Lower lobe of right lung (tissue), 2 donors: ENCODE measurements around the gene SLC1A4. TPM values are rescaled to one million over a fixed set of nuclear protein-coding genes. Genes with fewer than 3 reads are reported as not detected.

Experiments used
- ATAC-seq, 2 donors: fragments of 200-7000 bp; cut with Tn5 transposase; one replicate each; pipeline ENCODE4 v1.9.1; 2020 to 2022; ENCODE audit warnings: mild to moderate bottlenecking in 2 of 2, moderate library complexity in 2 of 2
- DNase-seq: peaks from one replicate; pipeline ENCODE4 v3.0.0-alpha.2; 2020
- H3K27ac ChIP-seq: fragments of 200-600 bp; one replicate; pipeline ENCODE4 v1.8.0; 2022
- H3K27me3 ChIP-seq: fragments of 200-600 bp; one replicate; pipeline ENCODE4 v1.8.0; 2022; ENCODE audit warnings: low read depth
- H3K36me3 ChIP-seq: fragments of 200-600 bp; one replicate; pipeline ENCODE4 v1.8.0; 2022; ENCODE audit warnings: mild to moderate bottlenecking
- H3K4me1 ChIP-seq: fragments of 200-600 bp; one replicate; pipeline ENCODE4 v1.8.0; 2022
- H3K4me3 ChIP-seq: fragments of 200-600 bp; one replicate; pipeline ENCODE4 v1.8.0; 2022; ENCODE audit warnings: mild to moderate bottlenecking
- H3K9me3 ChIP-seq: fragments of 200-600 bp; one replicate; pipeline ENCODE4 v1.8.0; 2022
- CTCF ChIP-seq: fragments of 200-600 bp; IDR thresholded peaks from one replicate; pipeline ENCODE4 v1.8.0; 2022; ENCODE audit warnings: antibody characterized with exemption, mild to moderate bottlenecking
- intact Hi-C: fragments of 100-400 bp; cut with DNase I; formaldehyde crosslinking; loops from one replicate; pipeline ENCODE4 v1.11.0; 2022
- total RNA-seq: library from RNA; stranded (reverse); fragmentation: NEBNext Ultra II Directional; extraction: Animal tissue kit (Norgen Biotek cat#: 25700); gene quantifications from one replicate; pipeline ENCODE4 v1.2.1, GENCODE V29; 2021
- donor health status: DM: no; HTN: yes; CAD: no; lungs with severe emphysema.

Gene SLC1A4
- total RNA-seq, 1 donor from 2014 or later, result 9.7 TPM

DNA sequence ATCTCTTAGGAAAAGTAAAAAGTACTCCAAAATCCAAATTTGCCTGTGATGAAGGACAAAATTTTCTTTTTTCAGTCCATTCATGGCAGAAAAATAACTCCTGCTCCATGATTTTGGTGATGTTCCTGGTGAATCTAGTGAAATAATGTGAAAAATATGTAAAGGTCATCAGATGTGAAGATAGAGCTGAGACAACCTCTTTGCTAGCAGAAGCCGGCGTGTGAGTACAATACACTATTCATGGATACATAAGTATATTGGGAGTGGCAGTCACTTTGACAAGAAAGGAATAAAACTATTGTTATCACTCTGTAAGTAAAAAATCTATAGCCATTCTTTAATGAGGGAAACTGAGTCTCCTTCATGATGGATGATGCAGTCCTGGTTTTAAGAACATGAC, 6.3 kb upstream of the SLC1A4 start:
- intact Hi-C loops, result no loop called here
- ATAC-seq (no peak), DNase-seq (no peak)
- Histone ChIP-seq H3K27me3 (no peaks in the 10 kb centered on the region), H3K4me1 (no peaks in the 10 kb centered on the region), H3K36me3 (no peaks in the 10 kb centered on the region), H3K4me3 (no peak overlapping the region), H3K27ac (no peak overlapping the region), H3K9me3 (no peaks in the 10 kb centered on the region)
- TF ChIP-seq CTCF, result no peak

GRCh38 chr2:64985447-64985846, 3.8 kb upstream of the SLC1A4 start:
- Histone ChIP-seq H3K4me1 (peaks cover 8% of the 10 kb centered on the region), H3K27me3 (no peaks in the 10 kb centered on the region), H3K4me3 (no peak overlapping the region), H3K27ac (no peak overlapping the region), H3K9me3 (no peaks in the 10 kb centered on the region), H3K36me3 (no peaks in the 10 kb centered on the region)
- DNase-seq, result no peak
- intact Hi-C loops, result no loop called here
- TF ChIP-seq CTCF, result no peak
- no peak for ATAC-seq

DNA sequence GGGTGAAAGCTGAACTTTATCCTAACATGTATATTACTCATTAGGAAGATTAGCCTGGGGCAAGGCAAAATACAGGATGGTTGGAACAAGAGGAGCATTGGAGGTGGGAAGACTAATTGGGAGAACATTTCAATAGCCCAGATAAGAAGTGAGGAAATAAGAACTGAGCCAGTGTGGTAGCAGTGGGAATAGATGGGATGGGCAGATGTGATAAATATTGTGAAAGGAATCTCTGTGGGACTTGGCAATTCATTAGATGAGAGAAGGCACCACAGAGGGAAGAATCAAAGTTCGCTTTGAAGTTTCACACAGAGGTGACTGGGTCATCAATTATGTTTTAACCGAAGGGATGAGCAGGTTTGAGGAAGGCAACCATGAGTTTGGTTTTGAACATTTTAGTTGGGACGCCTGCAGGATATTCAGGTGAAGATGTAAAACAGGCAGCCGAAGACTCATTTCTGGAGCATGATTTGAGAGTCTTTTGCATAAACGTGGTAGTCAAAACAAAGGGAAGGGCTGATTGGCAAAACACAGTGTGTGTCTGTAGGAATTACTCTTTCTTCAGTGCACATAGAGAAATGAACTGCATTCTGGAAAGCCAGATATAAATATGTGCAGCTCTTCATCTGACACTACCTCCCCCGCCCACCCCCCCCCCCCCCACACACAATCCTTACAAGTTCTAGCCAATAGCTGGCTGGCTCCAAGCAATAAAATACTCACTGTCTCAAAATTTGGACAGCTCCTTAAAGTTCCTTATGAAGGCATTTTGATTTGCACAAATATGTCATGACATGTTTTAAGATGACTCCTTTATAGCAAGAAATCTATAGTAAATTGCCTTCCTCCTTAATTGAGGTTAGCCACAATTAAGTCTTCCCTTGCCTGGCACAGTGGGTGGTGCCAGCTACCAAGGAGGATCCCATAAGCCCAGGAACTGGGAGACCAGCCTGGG, 1.9 kb upstream of the SLC1A4 start:
- Histone ChIP-seq H3K36me3 (no peaks in the 10 kb centered on the region), H3K27ac (no peak overlapping the region), H3K4me3 (peak overlapping the region; percentile 82), H3K9me3 (no peaks in the 10 kb centered on the region), H3K27me3 (no peaks in the 10 kb centered on the region), H3K4me1 (peaks cover 14% of the 10 kb centered on the region)
- intact Hi-C loops, result no loop called here
- no peak for TF ChIP-seq CTCF
- ATAC-seq, result no peak
- DNase-seq, result no peak

DNA sequence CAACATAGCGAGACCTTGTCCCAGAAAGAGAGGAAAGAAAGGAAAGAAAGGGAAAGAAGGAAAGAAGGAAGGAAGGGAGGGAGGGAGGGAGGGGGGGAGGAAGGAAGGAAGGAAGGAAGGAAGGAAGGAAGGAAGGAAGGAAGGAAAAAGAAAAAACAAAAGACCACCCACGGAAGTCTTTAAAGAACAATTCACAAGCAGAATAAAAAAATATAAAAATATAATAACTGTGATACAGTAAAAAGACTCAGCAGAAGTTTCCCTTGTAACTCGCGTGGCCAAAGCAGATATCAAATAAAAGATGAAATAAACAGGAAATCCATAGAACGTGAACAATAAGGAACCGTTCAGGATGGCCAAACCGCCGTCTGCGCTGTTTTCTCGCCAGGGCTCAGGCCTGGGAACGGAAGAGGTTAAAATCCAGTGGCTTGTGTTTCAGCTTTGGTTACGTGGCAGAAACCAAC, 1.2 kb upstream of the SLC1A4 start:
- no peaks in the 10 kb centered on the region for H3K9me3 ChIP-seq
- H3K27ac ChIP-seq, result peak overlapping the region; percentile 90
- intact Hi-C loops, result no loop called here
- no peaks in the 10 kb centered on the region for H3K36me3 ChIP-seq
- H3K4me1 ChIP-seq, result peaks cover 14% of the 10 kb centered on the region
- H3K4me3 ChIP-seq, result peak overlapping the region; percentile 82
- DNase-seq, result no peak
- ATAC-seq, result no peak
- H3K27me3 ChIP-seq, result no peaks in the 10 kb centered on the region
- TF ChIP-seq CTCF, result no peak

DNA sequence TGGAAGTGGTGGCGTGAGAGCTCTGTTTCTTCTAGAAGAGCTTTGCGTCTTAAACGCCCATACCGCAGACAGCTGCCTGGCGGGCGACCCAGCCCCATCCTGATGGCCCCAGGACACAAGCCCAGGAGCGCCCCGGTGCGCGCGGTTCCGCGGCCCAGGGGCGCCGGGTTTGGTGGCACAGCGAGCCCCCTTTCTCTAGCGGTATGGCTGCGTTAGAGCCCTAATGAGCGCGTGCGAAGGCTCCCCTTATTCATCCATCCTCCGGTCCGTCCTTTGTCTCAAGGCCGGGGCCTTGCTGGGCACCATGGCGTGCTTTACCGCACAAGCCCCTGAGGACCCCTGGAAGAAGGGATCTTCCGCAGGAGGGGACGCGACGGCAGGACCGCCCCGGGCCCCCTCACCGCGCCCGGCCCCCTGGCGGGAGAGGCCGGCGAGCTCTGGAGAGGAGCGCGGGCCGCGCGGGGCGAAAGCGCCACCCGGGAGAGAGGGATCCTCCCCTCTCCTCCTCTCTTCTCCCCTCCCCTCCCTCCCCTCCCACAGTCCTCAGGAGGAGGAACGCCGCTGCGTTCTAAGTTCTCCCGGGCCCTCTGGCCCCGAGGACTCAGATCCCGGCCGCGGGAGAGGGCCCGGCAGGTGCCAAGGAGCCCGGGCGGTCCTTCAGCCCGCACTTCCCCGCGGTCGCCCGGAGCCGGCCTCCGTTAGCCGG, 626 bp upstream of the SLC1A4 start:
- peak; percentile 32 for TF ChIP-seq CTCF
- peaks cover 14% of the 10 kb centered on the region for H3K4me1 ChIP-seq
- no peaks in the 10 kb centered on the region for H3K27me3 ChIP-seq
- peak; percentile 65 for DNase-seq
- peak overlapping the region; percentile 82 for H3K4me3 ChIP-seq
- no peaks in the 10 kb centered on the region for H3K9me3 ChIP-seq
- H3K27ac ChIP-seq, result peak overlapping the region; percentile 90
- peak; percentile 85 to 86 for ATAC-seq
- H3K36me3 ChIP-seq, result no peaks in the 10 kb centered on the region
- intact Hi-C loops, result no loop called here
